Ishikawa (cell line): ENCODE results near the gene RNF180.

Experiments
- CEBPB ChIP-seq: IDR thresholded peaks from 2 replicates; pipeline ENCODE4 v1.6.1; 2012
- CREB1 ChIP-seq: IDR thresholded peaks from 2 replicates; pipeline ENCODE4 v1.6.1; 2012; ENCODE audit warnings: low read depth
- EGR1 ChIP-seq: IDR thresholded peaks from 2 replicates; pipeline ENCODE4 v1.6.1; 2012
- EP300 ChIP-seq: IDR thresholded peaks from 2 replicates; pipeline ENCODE4 v1.6.1; 2012; ENCODE audit warnings: borderline replicate concordance
- FOXM1 ChIP-seq: IDR thresholded peaks from 2 replicates; pipeline ENCODE4 v1.6.1; 2012; ENCODE audit warnings: low read depth, borderline replicate concordance
- NFIC ChIP-seq: IDR thresholded peaks from 2 replicates; pipeline ENCODE4 v1.6.1; 2012
- RAD21 ChIP-seq: IDR thresholded peaks from 2 replicates; pipeline ENCODE4 v1.6.1; 2012; ENCODE audit warnings: low read depth
- TAF1 ChIP-seq: IDR thresholded peaks from 2 replicates; pipeline ENCODE4 v1.6.1; 2012; ENCODE audit warnings: low read depth, mild to moderate bottlenecking
- TCF12 ChIP-seq: IDR thresholded peaks from 2 replicates; pipeline ENCODE4 v1.6.1; 2012; ENCODE audit warnings: low read depth
- TEAD4 ChIP-seq: IDR thresholded peaks from 2 replicates; pipeline ENCODE4 v1.6.1; 2012
- YY1 ChIP-seq: IDR thresholded peaks from 2 replicates; pipeline ENCODE4 v1.6.1; 2012; ENCODE audit warnings: low read depth
- ZBTB7A ChIP-seq: IDR thresholded peaks from 2 replicates; pipeline ENCODE4 v1.6.1; 2012; ENCODE audit warnings: low read depth
- TF ChIP-seq, protein P1 (sequence below): IDR thresholded peaks from 2 replicates; pipeline ENCODE4 v1.6.1; 2012
- TF ChIP-seq, protein P2 (sequence below): IDR thresholded peaks from 2 replicates; pipeline ENCODE4 v1.6.1; 2012; ENCODE audit warnings: low read depth, mild to moderate bottlenecking
- TF ChIP-seq, protein P3 (sequence below): IDR thresholded peaks from 2 replicates; pipeline ENCODE4 v1.6.1; 2012

RNF180 gene

DNA sequence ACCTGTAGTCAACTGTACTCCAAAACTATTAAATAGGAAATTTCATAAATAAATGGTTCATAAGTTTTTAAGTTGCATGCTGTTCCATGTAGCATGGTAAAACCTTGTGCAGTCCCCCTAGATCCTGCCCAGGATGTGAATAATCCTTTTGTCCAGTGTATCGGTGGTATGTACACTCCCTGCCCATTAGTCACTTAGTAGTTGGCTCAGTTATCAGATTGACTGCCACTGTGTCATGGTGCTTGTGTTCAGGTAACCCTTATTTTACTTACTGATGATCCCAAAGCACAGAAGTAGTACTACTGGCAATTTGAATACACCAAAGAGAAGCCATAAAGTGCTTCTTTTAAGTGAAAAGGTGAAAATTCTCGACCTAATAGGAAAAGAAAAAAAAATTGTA, 134.2 kb downstream of the RNF180 start:
- no peak for TF ChIP-seq TCF12
- TF ChIP-seq TAF1, result no peak
- TF ChIP-seq EP300, result no peak
- TF ChIP-seq, protein P1, sequence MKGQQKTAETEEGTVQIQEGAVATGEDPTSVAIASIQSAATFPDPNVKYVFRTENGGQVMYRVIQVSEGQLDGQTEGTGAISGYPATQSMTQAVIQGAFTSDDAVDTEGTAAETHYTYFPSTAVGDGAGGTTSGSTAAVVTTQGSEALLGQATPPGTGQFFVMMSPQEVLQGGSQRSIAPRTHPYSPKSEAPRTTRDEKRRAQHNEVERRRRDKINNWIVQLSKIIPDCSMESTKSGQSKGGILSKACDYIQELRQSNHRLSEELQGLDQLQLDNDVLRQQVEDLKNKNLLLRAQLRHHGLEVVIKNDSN, result no peak
- TF ChIP-seq RAD21, result no peak
- TF ChIP-seq, protein P2, sequence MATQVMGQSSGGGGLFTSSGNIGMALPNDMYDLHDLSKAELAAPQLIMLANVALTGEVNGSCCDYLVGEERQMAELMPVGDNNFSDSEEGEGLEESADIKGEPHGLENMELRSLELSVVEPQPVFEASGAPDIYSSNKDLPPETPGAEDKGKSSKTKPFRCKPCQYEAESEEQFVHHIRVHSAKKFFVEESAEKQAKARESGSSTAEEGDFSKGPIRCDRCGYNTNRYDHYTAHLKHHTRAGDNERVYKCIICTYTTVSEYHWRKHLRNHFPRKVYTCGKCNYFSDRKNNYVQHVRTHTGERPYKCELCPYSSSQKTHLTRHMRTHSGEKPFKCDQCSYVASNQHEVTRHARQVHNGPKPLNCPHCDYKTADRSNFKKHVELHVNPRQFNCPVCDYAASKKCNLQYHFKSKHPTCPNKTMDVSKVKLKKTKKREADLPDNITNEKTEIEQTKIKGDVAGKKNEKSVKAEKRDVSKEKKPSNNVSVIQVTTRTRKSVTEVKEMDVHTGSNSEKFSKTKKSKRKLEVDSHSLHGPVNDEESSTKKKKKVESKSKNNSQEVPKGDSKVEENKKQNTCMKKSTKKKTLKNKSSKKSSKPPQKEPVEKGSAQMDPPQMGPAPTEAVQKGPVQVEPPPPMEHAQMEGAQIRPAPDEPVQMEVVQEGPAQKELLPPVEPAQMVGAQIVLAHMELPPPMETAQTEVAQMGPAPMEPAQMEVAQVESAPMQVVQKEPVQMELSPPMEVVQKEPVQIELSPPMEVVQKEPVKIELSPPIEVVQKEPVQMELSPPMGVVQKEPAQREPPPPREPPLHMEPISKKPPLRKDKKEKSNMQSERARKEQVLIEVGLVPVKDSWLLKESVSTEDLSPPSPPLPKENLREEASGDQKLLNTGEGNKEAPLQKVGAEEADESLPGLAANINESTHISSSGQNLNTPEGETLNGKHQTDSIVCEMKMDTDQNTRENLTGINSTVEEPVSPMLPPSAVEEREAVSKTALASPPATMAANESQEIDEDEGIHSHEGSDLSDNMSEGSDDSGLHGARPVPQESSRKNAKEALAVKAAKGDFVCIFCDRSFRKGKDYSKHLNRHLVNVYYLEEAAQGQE, result no peak
- TF ChIP-seq CEBPB, result no peak
- TF ChIP-seq EGR1, result no peak
- no peak for TF ChIP-seq YY1
- no peak for TF ChIP-seq TEAD4
- no peak for TF ChIP-seq ZBTB7A
- TF ChIP-seq, protein P3, sequence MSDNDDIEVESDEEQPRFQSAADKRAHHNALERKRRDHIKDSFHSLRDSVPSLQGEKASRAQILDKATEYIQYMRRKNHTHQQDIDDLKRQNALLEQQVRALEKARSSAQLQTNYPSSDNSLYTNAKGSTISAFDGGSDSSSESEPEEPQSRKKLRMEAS, result no peak
- TF ChIP-seq NFIC, result no peak
- no peak for TF ChIP-seq CREB1
- no peak for TF ChIP-seq FOXM1

DNA sequence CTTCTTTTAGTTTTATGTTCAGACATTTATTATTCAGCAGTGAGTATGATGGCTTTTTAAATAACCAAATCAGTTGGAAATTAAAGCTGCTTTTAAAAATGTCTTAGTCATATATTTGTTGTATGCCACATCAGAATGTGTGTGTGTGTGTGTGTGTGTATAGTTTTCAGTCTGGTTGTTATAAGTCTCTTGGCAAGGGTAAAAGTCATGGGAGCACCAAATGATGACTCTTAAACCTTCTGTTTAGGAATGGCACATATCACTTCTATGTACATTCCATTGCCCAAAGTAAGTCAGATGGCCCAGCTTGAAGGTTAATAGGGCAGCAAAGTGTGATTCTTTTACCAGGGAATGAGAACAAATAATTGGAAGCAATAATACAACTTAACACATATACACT, 135.9 kb downstream of the RNF180 start:
- TF ChIP-seq, protein P3, result no peak
- no peak for TF ChIP-seq EP300
- TF ChIP-seq CREB1, result no peak
- TF ChIP-seq, protein P1, result no peak
- TF ChIP-seq EGR1, result no peak
- no peak for TF ChIP-seq NFIC
- TF ChIP-seq CEBPB, result no peak
- TF ChIP-seq, protein P2, result no peak
- TF ChIP-seq ZBTB7A, result no peak
- no peak for TF ChIP-seq TCF12
- TF ChIP-seq FOXM1, result no peak
- no peak for TF ChIP-seq TAF1
- TF ChIP-seq TEAD4, result no peak
- TF ChIP-seq YY1, result no peak
- no peak for TF ChIP-seq RAD21

DNA sequence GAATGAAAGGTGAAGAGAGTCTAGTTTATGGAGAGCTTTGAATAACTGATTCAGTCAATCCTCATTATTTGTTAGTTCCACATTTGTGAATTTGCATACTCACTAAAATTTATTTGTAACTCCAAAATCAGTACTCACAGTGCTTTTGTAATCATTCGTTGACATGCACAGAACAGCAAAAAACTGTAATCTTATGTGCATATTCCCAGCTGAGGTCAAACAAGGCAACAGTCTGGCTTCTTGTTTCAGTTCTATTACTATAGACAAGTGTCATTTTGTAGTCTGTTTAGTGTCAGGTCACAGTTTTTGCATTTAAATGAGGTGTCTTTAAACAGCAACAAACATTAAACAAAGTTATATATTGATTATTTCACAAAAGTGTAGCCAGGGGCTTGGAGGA, 142.5 kb downstream of the RNF180 start:
- TF ChIP-seq CEBPB (no peak), EP300 (no peak), TEAD4 (no peak), NFIC (no peak), TCF12 (no peak)
- TF ChIP-seq, protein P1, result no peak

DNA sequence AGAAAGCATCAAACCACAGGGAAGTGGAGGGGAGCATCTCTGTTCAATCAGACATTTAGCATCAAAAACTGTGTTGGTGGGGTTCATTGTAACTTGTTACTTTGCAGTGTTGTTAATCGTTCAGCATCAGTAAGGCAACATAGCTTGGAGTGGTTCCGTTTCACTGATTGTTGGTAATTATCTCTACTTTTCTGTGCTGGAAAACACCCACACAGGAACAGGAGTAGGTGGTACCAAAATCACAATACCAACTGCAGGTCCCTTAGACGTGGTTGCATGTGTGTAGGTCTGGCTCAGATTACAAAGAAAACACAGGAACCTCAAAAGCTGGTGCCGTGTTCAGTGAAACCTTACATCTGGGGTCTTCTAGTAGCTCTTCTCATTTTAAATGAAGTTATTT, 146.8 kb downstream of the RNF180 start:
- TF ChIP-seq CEBPB (no peak), TAF1 (no peak), TEAD4 (no peak), YY1 (no peak), RAD21 (no peak), NFIC (no peak), FOXM1 (no peak), EP300 (no peak)
- TF ChIP-seq, protein P2, result no peak
- TF ChIP-seq, protein P3, result no peak
- TF ChIP-seq, protein P1, result no peak
